Thyroid gland (tissue), 4 donors: ENCODE results near the gene NOM1. TPM values are rescaled to one million over a fixed set of nuclear protein-coding genes. Genes with fewer than 3 reads are reported as not detected.

ENCODE experiments used
- DNase-seq, 2 donors: peaks; one replicate each; pipeline ENCODE4 v3.0.0-alpha.2; 2019
- H3K27ac ChIP-seq, 3 donors: fragments of 200-600 bp; sonication (generic); 1 replicate in 2 of 3; 2 replicates in 1 of 3; pipeline ENCODE4 v1.5.1; 2016 to 2019; ENCODE audit warnings: mild to moderate bottlenecking in 1 of 3, moderate library complexity in 1 of 3
- H3K27me3 ChIP-seq: fragments of 200-600 bp; sonication (generic); one replicate; pipeline ENCODE4 v1.5.1; 2019
- H3K36me3 ChIP-seq, 2 donors: fragments of 200-600 bp; sonication (generic); one replicate each; pipeline ENCODE4 v1.5.1; 2016 to 2019
- H3K4me1 ChIP-seq, 2 donors: fragments of 200-600 bp; sonication (generic); one replicate each; pipeline ENCODE4 v1.5.1; 2017 to 2019
- H3K4me3 ChIP-seq, 3 donors: fragments of 200-600 bp; sonication (generic); replicated peaks in 1 of 3; 1 replicate in 2 of 3; 2 replicates in 1 of 3; pipeline ENCODE4 v1.5.1; 2016; ENCODE audit warnings: mild to moderate bottlenecking in 1 of 3
- H3K9me3 ChIP-seq: fragments of 200-600 bp; sonication (generic); one replicate; pipeline ENCODE4 v1.5.1; 2017
- CTCF ChIP-seq, 6 experiments: fragments of 200-600 bp in 3 of 6; fragments of 450-650 bp in 3 of 6; sonication (generic) in 3 of 6; IDR thresholded peaks; one replicate each; pipeline ENCODE4 v1.5.1; 2016 to 2019; ENCODE audit warnings: antibody characterized with exemption in 6 of 6, mild to moderate bottlenecking in 2 of 6, inconsistent platforms in 1 of 6, moderate library complexity in 1 of 6
- POLR2A ChIP-seq, 2 donors: fragments of 450-650 bp; IDR thresholded peaks; one replicate each; pipeline ENCODE4 v1.6.1; 2017; ENCODE audit warnings: antibody characterized with exemption in 2 of 2, mild to moderate bottlenecking in 2 of 2, moderate library complexity in 1 of 2
- WGBS, 2 donors: methylation state at CpG; one replicate each; pipeline ENCODE4 v1.1.5; 2017; 5-methylcytosine and 5-hydroxymethylcytosine counted together
- intact Hi-C: fragments of 100-400 bp; cut with DNase I; formaldehyde crosslinking; loops from one replicate; pipeline ENCODE4 v1.15.1; 2023
- total RNA-seq, 4 donors: library from RNA; depleted of rRNA; stranded (reverse); fragments of >200 nt; gene quantifications; one replicate each; pipeline ENCODE4 v1.2.3, GENCODE V29; 2016

NOM1 gene
- total RNA-seq, 4 donors from 2014 or later: 11.2 to 25.7 (median 16.8) TPM

- no peak overlapping the region for H3K4me3 ChIP-seq
- H3K4me1 ChIP-seq: peaks cover 22 to 52% of the 10 kb centered on the region in 2 donors
- H3K27me3 ChIP-seq: peaks cover 50% of the 10 kb centered on the region
- no peaks in the 10 kb centered on the region for H3K9me3 ChIP-seq
- DNase-seq: no peak
- no peaks in the 10 kb centered on the region for H3K36me3 ChIP-seq
- intact Hi-C loops: no loop called here
- no peak overlapping the region for H3K27ac ChIP-seq
- WGBS, 2 donors: 16% methylated on average over 7 of the region's 7 CpGs
- TF ChIP-seq POLR2A (IDR thresholded peaks at IDR 0.05) (no peak), CTCF (IDR thresholded peaks at IDR 0.05) (no peak)
Measured at GRCh38 chr7:157006829-157007469, 57.4 kb downstream of the NOM1 start.

- 16 to 21% methylated on average over 18 of the region's 18 CpGs for WGBS, 2 donors
- peaks cover 45% of the 10 kb centered on the region for H3K27me3 ChIP-seq
- H3K4me3 ChIP-seq: no peak overlapping the region
- intact Hi-C loops: no loop called here
- no peaks in the 10 kb centered on the region for H3K36me3 ChIP-seq
- H3K27ac ChIP-seq: no peak overlapping the region
- H3K9me3 ChIP-seq: no peaks in the 10 kb centered on the region
- DNase-seq: no peak
- H3K4me1 ChIP-seq: peaks cover 22 to 51% of the 10 kb centered on the region in 2 donors
- TF ChIP-seq POLR2A (IDR thresholded peaks at IDR 0.05) (no peak), CTCF (IDR thresholded peaks at IDR 0.05) (no peak)
Measured at GRCh38 chr7:157007470-157008066, 58.1 kb downstream of the NOM1 start.

GRCh38 chr7:157008206-157009169, 59.0 kb downstream of the NOM1 start:
- TF ChIP-seq CTCF (IDR thresholded peaks at IDR 0.05): no peak
- no peak for TF ChIP-seq POLR2A (IDR thresholded peaks at IDR 0.05)
- intact Hi-C loops: no loop called here
- Histone ChIP-seq H3K9me3 (no peaks in the 10 kb centered on the region), H3K4me1 (peaks cover 18 to 44% of the 10 kb centered on the region in 2 donors), H3K27ac (no peak overlapping the region), H3K4me3 (no peak overlapping the region), H3K36me3 (no peaks in the 10 kb centered on the region), H3K27me3 (peaks cover 38% of the 10 kb centered on the region)
- 7 to 9% methylated on average over 20 to 27 of the region's 35 CpGs for WGBS, 2 donors
- no peak for DNase-seq

- Histone ChIP-seq H3K27me3 (peaks cover 34% of the 10 kb centered on the region), H3K36me3 (no peaks in the 10 kb centered on the region), H3K4me1 (peaks cover 12 to 36% of the 10 kb centered on the region in 2 donors), H3K4me3 (no peak overlapping the region), H3K27ac (no peak overlapping the region), H3K9me3 (no peaks in the 10 kb centered on the region)
- TF ChIP-seq CTCF (IDR thresholded peaks at IDR 0.05): no peak
- TF ChIP-seq POLR2A (IDR thresholded peaks at IDR 0.05): no peak
- no peak for DNase-seq
- 3 to 4% methylated on average over 10 to 13 of the region's 49 CpGs for WGBS, 2 donors
- intact Hi-C loops: no loop called here
Measured at GRCh38 chr7:157009170-157009777, 59.8 kb downstream of the NOM1 start.
